WTC11 (cell line): ENCODE measurements around the gene TEAD1. TPM values are rescaled to one million over a fixed set of nuclear protein-coding genes. Genes with fewer than 3 reads are reported as not detected.

Source experiments
- ATAC-seq: fragments of 200-7000 bp; cut with Tn5 transposase; 2 replicates; pipeline ENCODE4 v1.10.0; 2021; ENCODE audit warnings: mild to moderate bottlenecking, moderate library complexity
- CTCF ChIA-PET: fragments of 300-600 bp; sonication (Branson Sonifier 250); formaldehyde crosslinking; loops from one replicate; lab custom pipeline; 2021; ENCODE audit warnings: antibody characterized with exemption; lab: Charles Lee
- POLR2A ChIA-PET: fragments of 350-600 bp; sonication (Branson Sonifier 250); formaldehyde crosslinking; loops from one replicate; lab custom pipeline; 2021; ENCODE audit warnings: antibody characterized with exemption; lab: Charles Lee
- DNase-seq: peaks from one replicate; pipeline ENCODE4 v3.0.0; 2021; ENCODE audit warnings: low spot score
- H3K27ac Mint-ChIP-seq: 2 replicates; pipeline ENCODE4 v1.8.0; 2021; ENCODE audit warnings: mixed read lengths
- H3K27me3 Mint-ChIP-seq: 2 replicates; pipeline ENCODE4 v1.8.0; 2021; ENCODE audit warnings: low read depth, mild to moderate bottlenecking, moderate library complexity, mixed read lengths
- H3K36me3 Mint-ChIP-seq: 2 replicates; pipeline ENCODE4 v1.8.0; 2021; ENCODE audit warnings: mixed read lengths
- H3K4me1 Mint-ChIP-seq: 2 replicates; pipeline ENCODE4 v1.8.0; 2022; ENCODE audit warnings: mixed read lengths
- H3K4me3 Mint-ChIP-seq: 2 replicates; pipeline ENCODE4 v1.8.0; 2021; ENCODE audit warnings: mild to moderate bottlenecking, moderate library complexity, mixed read lengths
- H3K9me3 Mint-ChIP-seq: 2 replicates; pipeline ENCODE4 v1.8.0; 2021; ENCODE audit warnings: mixed read lengths
- ARID4B ChIP-seq: sonication (generic); formaldehyde crosslinking; IDR thresholded peaks from 2 replicates; pipeline ENCODE4 v1.8.0; 2023; ENCODE audit warnings: missing genetic modification reagents, mild to moderate bottlenecking, borderline replicate concordance
- ATF1 ChIP-seq: sonication (generic); formaldehyde crosslinking; IDR thresholded peaks from 2 replicates; pipeline ENCODE4 v1.8.1; 2023; ENCODE audit warnings: mild to moderate bottlenecking, moderate library complexity, missing genetic modification reagents
- ATF3 ChIP-seq: sonication (generic); formaldehyde crosslinking; conservative IDR thresholded peaks from 2 replicates; pipeline ENCODE4 v1.8.1; 2022; ENCODE audit warnings: mild to moderate bottlenecking, missing genetic modification reagents
- E2F4 ChIP-seq: sonication (generic); formaldehyde crosslinking; IDR thresholded peaks from 2 replicates; pipeline ENCODE4 v1.8.1; 2022; ENCODE audit warnings: low read depth, mild to moderate bottlenecking, moderate library complexity, missing genetic modification reagents, borderline replicate concordance
- ELF4 ChIP-seq: sonication (generic); formaldehyde crosslinking; IDR thresholded peaks from 2 replicates; pipeline ENCODE4 v1.8.1; 2022; ENCODE audit warnings: low read depth, mild to moderate bottlenecking, moderate library complexity, missing genetic modification reagents
- ETV6 ChIP-seq: sonication (generic); formaldehyde crosslinking; IDR thresholded peaks from 2 replicates; pipeline ENCODE4 v1.8.1; 2022; ENCODE audit warnings: mild to moderate bottlenecking, missing genetic modification reagents
- FOXK1 ChIP-seq: sonication (generic); formaldehyde crosslinking; IDR thresholded peaks from 2 replicates; pipeline ENCODE4 v1.8.0; 2022; ENCODE audit warnings: mild to moderate bottlenecking, moderate library complexity, missing genetic modification reagents
- FOXP1 ChIP-seq: sonication (generic); formaldehyde crosslinking; IDR thresholded peaks from 2 replicates; pipeline ENCODE4 v1.8.0; 2022; ENCODE audit warnings: missing genetic modification reagents, mild to moderate bottlenecking, moderate library complexity, borderline replicate concordance
- HMGA2 ChIP-seq: fragments of 250-450 bp; sonication (Bioruptor Pico); IDR thresholded peaks from 2 replicates; pipeline ENCODE4 v1.4.0; 2021; ENCODE audit warnings: mild to moderate bottlenecking, moderate library complexity
- MAX ChIP-seq: sonication (generic); formaldehyde crosslinking; IDR thresholded peaks from 2 replicates; pipeline ENCODE4 v1.8.0; 2022; ENCODE audit warnings: mild to moderate bottlenecking, missing genetic modification reagents
- NFATC4 ChIP-seq: fragments of 250-450 bp; sonication (Bioruptor Pico); IDR thresholded peaks from 2 replicates; pipeline ENCODE4 v1.9.0; 2021; ENCODE audit warnings: mild to moderate bottlenecking
- NFYB ChIP-seq: sonication (generic); formaldehyde crosslinking; conservative IDR thresholded peaks from 2 replicates; pipeline ENCODE4 v1.8.0; 2022; ENCODE audit warnings: low read depth, missing genetic modification reagents
- OVOL2 ChIP-seq: fragments of 250-450 bp; sonication (Bioruptor Pico); IDR thresholded peaks from 2 replicates; pipeline ENCODE4 v1.9.0; 2021; ENCODE audit warnings: mild to moderate bottlenecking, borderline replicate concordance
- PRRX2 ChIP-seq: fragments of 250-450 bp; sonication (Bioruptor Pico); IDR thresholded peaks from 2 replicates; pipeline ENCODE4 v1.8.0; 2021; ENCODE audit warnings: mild to moderate bottlenecking
- SMAD3 ChIP-seq: sonication (generic); formaldehyde crosslinking; IDR thresholded peaks from 2 replicates; pipeline ENCODE4 v1.8.0; 2022; ENCODE audit warnings: missing genetic modification reagents, mild to moderate bottlenecking, borderline replicate concordance
- SOX15 ChIP-seq: fragments of 250-450 bp; sonication (Bioruptor Pico); IDR thresholded peaks from 2 replicates; pipeline ENCODE4 v1.9.0; 2021; ENCODE audit warnings: mild to moderate bottlenecking
- total RNA-seq: library from RNA; stranded (reverse); gene quantifications from 3 replicates; pipeline ENCODE4 v1.2.3, GENCODE V29; 2021
- TF ChIP-seq, protein P1 (sequence below): fragments of 250-450 bp; sonication (Bioruptor Pico); IDR thresholded peaks from 2 replicates; pipeline ENCODE4 v2.1.2; 2022; ENCODE audit warnings: mild to moderate bottlenecking, moderate library complexity
- TF ChIP-seq, protein P2 (sequence below): fragments of 250-450 bp; sonication (Bioruptor Pico); IDR thresholded peaks from 2 replicates; pipeline ENCODE4 v1.9.0; 2021; ENCODE audit warnings: moderate library complexity, mild to moderate bottlenecking, inconsistent platforms, borderline replicate concordance
- TF ChIP-seq, protein P3 (sequence below): sonication (generic); formaldehyde crosslinking; IDR thresholded peaks from 2 replicates; pipeline ENCODE4 v1.8.1; 2022; ENCODE audit warnings: mild to moderate bottlenecking, missing genetic modification reagents, moderate library complexity, borderline replicate concordance
- TF ChIP-seq, protein P4 (sequence below): sonication (generic); formaldehyde crosslinking; IDR thresholded peaks from 2 replicates; pipeline ENCODE4 v1.8.1; 2023; ENCODE audit warnings: mild to moderate bottlenecking, missing genetic modification reagents
- TF ChIP-seq, protein P5 (sequence below): fragments of 250-450 bp; sonication (Bioruptor Pico); IDR thresholded peaks from 2 replicates; pipeline ENCODE4 v1.9.0; 2021; ENCODE audit warnings: mild to moderate bottlenecking
- TF ChIP-seq, protein P6 (sequence below): sonication (generic); formaldehyde crosslinking; IDR thresholded peaks from 2 replicates; pipeline ENCODE4 v1.8.1; 2023; ENCODE audit warnings: mild to moderate bottlenecking, missing genetic modification reagents, moderate library complexity

TEAD1 gene
- total RNA-seq, 1 experiment from 2014 or later = 79.9 TPM

DNA sequence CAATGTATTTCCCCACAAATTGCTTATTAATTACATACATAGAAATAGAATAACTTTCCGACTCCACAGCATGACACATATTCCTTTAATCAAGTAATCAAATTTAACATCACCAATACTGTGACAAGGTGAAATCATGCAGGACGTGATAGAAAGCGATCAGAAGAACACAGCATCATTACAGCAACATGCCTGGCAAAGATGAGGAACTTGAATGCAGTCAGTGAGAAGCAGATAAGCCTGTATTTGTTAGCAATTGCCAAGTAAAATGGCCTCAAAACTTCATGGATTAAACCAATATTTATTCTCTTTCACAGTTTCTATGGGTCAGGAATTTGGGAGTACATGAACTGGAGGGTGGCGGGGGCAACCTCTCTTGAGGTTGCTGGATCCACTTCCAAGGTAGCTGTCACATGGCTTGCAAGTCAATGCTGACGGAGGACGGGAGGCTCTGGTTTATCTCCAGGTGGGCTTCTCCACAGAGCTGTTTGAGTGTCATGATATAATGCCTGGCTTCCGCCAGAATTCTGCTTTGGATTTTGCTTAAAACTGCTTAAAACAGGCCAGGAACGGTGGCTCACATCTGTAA lies 12.0 kb upstream of the TEAD1 start:
- TF ChIP-seq HMGA2 (CRISPR knock-in tag) = no peak
- no peak for TF ChIP-seq ELF4 (CRISPR knock-in tag)
- TF ChIP-seq SOX15 (CRISPR knock-in tag) = no peak
- TF ChIP-seq, protein P1, sequence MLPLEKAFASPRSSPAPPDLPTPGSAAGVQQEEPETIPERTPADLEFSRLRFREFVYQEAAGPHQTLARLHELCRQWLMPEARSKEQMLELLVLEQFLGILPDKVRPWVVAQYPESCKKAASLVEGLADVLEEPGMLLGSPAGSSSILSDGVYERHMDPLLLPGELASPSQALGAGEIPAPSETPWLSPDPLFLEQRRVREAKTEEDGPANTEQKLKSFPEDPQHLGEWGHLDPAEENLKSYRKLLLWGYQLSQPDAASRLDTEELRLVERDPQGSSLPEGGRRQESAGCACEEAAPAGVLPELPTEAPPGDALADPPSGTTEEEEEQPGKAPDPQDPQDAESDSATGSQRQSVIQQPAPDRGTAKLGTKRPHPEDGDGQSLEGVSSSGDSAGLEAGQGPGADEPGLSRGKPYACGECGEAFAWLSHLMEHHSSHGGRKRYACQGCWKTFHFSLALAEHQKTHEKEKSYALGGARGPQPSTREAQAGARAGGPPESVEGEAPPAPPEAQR (CRISPR knock-in tag) = no peak
- no peak for TF ChIP-seq NFATC4
- TF ChIP-seq FOXK1 (CRISPR knock-in tag) = no peak
- TF ChIP-seq PRRX2 (CRISPR knock-in tag) = no peak
- TF ChIP-seq, protein P2, sequence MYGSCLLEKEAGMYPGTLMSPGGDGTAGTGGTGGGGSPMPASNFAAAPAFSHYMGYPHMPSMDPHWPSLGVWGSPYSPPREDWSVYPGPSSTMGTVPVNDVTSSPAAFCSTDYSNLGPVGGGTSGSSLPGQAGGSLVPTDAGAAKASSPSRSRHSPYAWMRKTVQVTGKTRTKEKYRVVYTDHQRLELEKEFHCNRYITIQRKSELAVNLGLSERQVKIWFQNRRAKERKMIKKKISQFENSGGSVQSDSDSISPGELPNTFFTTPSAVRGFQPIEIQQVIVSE (CRISPR knock-in tag) = no peak
- TF ChIP-seq OVOL2 (CRISPR knock-in tag) = no peak
- no peak for TF ChIP-seq ARID4B (CRISPR knock-in tag)
- TF ChIP-seq SMAD3 (CRISPR knock-in tag) = no peak
- no peak for TF ChIP-seq ATF1 (CRISPR knock-in tag)
- TF ChIP-seq E2F4 (CRISPR knock-in tag) = no peak
- no peak for TF ChIP-seq MAX (CRISPR knock-in tag)
- no peak for TF ChIP-seq ETV6 (CRISPR knock-in tag)
- no peak for TF ChIP-seq NFYB (CRISPR knock-in tag)
- TF ChIP-seq FOXP1 (CRISPR knock-in tag) = no peak
- peaks cover 8% of the 10 kb centered on the region for H3K27me3 Mint-ChIP-seq
- ATAC-seq (no peak), DNase-seq (no peak)
- POLR2A ChIA-PET = no interaction called here
- CTCF ChIA-PET = interaction anchor here (1.3 to 1.7 kb wide), 2 partner anchors 62 to 331 kb away, joined by 3 to 4 read pairs; no protein-coding TSS in a partner anchor
- no peaks in the 10 kb centered on the region; the same call in 1 of the 2 replicates for H3K36me3 Mint-ChIP-seq
- peaks cover 10% of the 10 kb centered on the region for H3K9me3 Mint-ChIP-seq
- no peak overlapping the region for H3K4me3 Mint-ChIP-seq
- no peak overlapping the region for H3K27ac Mint-ChIP-seq
- H3K4me1 Mint-ChIP-seq = no peaks in the 10 kb centered on the region

DNA sequence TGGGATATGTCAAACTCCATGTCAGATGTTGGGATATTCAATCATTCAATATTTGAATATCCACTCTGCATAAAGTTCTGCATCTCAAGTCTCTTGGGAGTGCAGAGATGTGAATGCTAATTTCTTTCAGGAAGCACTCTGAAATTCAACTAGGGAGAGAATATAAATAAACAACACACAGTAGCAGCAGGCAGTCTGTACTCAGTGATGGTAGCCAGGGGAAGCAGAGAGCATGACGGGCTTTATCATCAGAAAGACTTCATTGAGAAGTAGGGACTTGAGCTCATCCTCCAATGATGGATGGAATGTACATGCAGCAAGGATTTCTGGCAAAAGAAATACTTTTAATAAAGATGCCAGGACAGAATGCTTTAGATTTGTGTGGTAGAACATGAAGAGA lies 9.8 kb upstream of the TEAD1 start:
- CTCF ChIA-PET = no interaction called here
- ATAC-seq (no peak), DNase-seq (no peak)
- peaks cover 8% of the 10 kb centered on the region for H3K27me3 Mint-ChIP-seq
- POLR2A ChIA-PET = interaction anchor here (0.7 kb wide), 1 partner anchor 1165 kb away, joined by 3 read pairs; no protein-coding TSS in a partner anchor
- H3K4me1 Mint-ChIP-seq = no peaks in the 10 kb centered on the region
- H3K27ac Mint-ChIP-seq = no peak overlapping the region
- H3K36me3 Mint-ChIP-seq = peaks cover 4% of the 10 kb centered on the region; the same call in 1 of the 2 replicates
- peaks cover 15% of the 10 kb centered on the region for H3K9me3 Mint-ChIP-seq
- no peak overlapping the region for H3K4me3 Mint-ChIP-seq
- TF ChIP-seq, protein P3, sequence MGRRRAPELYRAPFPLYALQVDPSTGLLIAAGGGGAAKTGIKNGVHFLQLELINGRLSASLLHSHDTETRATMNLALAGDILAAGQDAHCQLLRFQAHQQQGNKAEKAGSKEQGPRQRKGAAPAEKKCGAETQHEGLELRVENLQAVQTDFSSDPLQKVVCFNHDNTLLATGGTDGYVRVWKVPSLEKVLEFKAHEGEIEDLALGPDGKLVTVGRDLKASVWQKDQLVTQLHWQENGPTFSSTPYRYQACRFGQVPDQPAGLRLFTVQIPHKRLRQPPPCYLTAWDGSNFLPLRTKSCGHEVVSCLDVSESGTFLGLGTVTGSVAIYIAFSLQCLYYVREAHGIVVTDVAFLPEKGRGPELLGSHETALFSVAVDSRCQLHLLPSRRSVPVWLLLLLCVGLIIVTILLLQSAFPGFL = no peak
- TF ChIP-seq, protein P4, sequence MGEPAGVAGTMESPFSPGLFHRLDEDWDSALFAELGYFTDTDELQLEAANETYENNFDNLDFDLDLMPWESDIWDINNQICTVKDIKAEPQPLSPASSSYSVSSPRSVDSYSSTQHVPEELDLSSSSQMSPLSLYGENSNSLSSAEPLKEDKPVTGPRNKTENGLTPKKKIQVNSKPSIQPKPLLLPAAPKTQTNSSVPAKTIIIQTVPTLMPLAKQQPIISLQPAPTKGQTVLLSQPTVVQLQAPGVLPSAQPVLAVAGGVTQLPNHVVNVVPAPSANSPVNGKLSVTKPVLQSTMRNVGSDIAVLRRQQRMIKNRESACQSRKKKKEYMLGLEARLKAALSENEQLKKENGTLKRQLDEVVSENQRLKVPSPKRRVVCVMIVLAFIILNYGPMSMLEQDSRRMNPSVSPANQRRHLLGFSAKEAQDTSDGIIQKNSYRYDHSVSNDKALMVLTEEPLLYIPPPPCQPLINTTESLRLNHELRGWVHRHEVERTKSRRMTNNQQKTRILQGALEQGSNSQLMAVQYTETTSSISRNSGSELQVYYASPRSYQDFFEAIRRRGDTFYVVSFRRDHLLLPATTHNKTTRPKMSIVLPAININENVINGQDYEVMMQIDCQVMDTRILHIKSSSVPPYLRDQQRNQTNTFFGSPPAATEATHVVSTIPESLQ = no peak
- TF ChIP-seq, protein P5, sequence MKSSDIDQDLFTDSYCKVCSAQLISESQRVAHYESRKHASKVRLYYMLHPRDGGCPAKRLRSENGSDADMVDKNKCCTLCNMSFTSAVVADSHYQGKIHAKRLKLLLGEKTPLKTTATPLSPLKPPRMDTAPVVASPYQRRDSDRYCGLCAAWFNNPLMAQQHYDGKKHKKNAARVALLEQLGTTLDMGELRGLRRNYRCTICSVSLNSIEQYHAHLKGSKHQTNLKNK (CRISPR knock-in tag) = no peak
- TF ChIP-seq ATF3 (CRISPR knock-in tag) = no peak
- TF ChIP-seq, protein P6, sequence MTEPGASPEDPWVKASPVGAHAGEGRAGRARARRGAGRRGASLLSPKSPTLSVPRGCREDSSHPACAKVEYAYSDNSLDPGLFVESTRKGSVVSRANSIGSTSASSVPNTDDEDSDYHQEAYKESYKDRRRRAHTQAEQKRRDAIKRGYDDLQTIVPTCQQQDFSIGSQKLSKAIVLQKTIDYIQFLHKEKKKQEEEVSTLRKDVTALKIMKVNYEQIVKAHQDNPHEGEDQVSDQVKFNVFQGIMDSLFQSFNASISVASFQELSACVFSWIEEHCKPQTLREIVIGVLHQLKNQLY = no peak
- no peak for TF ChIP-seq ATF1 (CRISPR knock-in tag)
